NCI-H1092 treated with DMSO at 0.1 percent for 48 hours (cell line): ENCODE results near the gene RAET1E.
A peak's percentile ranks its signal among the peaks of the same experiment; 100 is the strongest.
"Not testable (repeated sequence)": the region's sequence is repeated elsewhere in the genome, so short reads cannot be mapped to it uniquely, and the experiment has no call there.

Experiments
- DNase-seq: peaks from one replicate; lab custom pipeline; 2025; lab: John Stamatoyannopoulos, UW

The RAET1E gene

DNA sequence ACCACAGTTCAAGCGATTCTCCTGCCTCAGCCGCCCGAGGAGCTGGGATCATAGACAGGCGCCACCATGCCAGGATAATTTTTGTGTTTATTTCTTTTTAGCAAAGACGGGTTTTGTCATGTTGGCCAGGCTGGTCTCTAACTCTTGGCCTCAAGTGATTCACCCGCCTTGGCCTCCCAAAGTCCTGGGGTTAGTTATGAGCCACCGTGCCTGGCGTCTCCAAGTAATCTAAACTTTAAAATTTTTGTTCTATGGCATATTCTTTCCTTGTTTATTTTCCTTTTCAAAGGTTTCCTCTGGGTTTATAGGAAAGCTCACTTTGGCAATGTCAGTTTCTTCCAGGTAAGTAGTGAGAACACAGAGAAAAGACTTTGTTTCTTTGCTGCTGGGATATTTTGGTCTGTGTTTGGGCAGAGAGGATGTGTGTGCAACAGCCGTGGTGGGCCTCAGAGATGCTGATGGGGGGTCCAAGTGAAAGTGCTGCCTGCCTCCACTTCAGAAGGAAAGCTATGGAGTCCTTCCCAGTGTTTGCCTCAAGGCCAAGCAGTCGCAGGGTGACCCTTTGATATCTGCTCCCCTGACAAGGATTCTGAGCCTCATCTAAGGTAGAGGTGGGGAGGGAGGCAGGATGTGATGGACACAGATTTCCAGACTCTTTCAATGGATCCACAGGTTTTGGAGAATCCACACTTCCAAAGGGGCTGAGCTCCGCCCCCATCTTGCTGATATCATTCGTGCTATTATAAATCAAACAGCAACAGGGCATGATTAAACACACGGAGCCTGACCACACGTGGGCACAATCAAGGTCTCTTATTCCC is 36.1 kb downstream of the RAET1E start:
- no peak for DNase-seq

DNA sequence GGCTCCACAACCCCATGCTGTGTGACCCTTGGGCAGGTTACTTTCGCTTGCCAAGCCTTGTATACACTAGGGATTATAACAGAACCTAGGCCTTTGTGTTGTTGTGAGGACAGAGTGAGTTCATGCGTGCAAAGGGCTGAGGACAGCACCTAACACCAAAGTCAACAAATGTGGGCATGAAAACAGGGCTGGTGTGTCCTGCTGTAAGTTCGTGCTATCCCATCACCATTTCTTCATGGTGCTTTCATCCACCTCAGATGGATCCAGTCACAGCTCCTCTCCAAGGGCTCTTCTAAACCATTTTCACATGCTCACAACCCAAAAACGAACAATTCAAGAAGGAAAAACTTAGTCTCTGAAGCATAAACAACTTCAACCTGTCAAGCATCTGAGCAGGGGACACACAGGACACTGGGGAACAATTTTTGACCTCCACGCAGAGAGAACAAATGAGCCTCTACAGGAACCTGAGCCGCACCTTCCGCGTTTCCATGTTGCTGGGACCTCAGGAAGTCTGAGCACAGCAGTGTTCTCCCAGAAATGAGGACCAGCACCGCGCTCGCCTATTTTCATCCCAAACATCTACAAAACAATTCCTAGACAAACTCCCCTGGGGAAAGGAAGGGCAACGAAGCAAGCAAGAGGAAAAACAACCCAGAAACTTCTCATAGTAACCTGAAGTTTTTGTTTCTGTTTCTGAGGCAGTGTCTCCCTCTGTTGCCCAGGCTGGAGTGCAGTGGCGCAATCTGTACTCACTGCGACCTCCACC is 36.9 kb downstream of the RAET1E start:
- DNase-seq: no peak

DNA sequence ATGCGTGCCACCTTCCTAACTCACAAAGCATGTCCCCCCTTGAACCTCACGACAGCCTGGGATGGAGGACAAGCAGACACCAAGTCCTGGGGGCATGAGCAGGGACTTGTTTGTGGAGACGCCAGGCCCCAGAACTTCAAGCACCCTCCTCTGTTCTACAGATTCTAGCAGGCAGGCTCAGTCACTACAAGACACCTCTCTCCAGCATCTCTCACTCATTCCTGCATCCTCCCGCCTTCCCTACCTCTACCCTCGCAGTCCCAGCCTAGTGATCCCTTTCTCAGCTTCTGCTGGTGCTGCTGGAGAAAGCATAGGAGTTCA is 37.4 kb downstream of the RAET1E start:
- no peak for DNase-seq

DNA sequence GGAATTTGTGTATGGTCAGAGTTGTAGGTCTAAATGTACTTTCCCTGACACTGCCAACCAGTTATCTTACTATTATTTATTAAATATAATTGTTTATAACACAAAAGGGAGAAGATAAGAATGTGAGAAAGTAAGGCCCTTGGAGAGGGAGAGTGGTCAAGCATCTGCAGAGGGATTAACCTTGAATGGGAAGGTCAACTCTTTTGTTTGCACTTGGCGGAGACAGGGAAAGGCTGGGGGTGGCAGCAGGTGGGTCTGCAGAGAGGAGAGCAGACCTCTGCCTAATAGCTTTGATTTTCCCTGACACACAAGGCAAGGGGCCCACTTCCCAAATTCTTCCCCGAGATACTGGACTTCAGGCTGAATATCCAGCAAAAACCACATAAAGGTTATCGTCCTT is 38.0 kb downstream of the RAET1E start:
- DNase-seq: no peak

DNA sequence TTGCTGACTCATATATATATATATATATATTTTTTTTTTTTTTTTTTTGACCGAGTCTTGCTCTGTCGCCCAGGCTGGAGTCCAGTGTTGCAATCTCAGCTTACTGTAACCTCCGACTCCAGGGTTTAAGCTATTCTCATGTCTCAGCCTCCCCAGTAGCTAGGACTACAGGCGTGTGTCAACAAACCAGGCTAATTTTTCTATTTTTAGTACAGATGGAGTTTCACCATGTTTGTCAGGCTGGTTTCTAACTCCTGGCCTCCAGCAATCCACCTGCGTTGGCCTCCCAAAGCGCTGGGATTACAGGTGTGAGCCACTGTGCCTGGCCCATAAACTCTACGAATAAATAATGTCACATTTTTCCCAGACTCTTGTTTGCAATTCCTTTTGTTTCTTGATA is 38.5 kb downstream of the RAET1E start:
- DNase-seq: no peak

DNA sequence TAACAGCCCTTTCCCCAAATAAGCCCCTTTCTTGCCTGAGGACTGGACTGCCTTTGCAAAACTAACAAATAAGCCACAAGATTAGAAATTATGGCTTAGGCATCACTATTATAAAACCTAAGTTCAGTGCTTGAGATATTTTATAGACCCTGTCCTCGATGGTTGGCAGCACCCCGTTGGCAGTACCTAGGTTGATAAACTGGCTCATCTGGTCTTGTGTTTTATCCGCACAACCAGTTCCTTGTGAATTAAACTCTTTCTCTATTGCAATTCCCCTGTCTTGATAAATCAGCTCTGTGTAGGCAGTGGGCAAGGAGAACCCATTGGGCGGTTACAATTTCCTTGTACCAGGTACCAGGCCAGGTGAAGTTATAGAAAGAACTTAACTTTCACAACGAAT is 40.4 kb downstream of the RAET1E start:
- DNase-seq: no peak

DNA sequence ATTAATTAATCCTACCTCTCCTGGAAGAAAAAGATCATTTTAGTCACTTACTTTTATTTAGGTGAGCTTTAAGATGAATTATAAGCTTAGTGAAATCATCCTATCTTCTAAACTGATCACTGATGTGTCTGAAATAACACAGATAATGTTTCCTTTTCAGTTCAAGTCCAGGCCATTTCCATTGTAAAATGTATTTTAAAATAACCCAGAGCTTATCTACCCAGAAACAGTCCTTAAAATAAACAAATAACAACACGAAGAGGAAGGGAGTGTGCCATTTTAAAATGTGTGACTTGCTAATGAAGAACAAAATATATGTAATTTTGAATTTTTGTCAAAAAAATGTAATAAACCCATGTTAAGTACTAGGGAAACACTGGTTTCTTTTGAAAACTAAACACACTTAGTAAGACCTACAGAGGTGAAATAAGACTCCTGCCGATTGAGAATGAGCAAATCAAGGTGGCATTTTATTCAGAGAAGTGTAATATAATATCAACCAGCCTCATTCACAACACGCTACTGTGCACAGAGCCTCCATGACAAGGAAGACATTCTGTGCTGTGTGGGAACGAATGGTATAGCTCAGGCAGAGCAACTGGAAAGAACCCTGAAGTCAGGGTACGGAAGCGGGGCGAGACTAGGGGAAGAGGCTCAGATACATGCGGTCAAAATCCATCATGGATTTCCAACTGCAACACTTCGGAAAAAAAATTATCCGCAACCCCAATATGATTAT is 41.5 kb downstream of the RAET1E start:
- no peak for DNase-seq

DNA sequence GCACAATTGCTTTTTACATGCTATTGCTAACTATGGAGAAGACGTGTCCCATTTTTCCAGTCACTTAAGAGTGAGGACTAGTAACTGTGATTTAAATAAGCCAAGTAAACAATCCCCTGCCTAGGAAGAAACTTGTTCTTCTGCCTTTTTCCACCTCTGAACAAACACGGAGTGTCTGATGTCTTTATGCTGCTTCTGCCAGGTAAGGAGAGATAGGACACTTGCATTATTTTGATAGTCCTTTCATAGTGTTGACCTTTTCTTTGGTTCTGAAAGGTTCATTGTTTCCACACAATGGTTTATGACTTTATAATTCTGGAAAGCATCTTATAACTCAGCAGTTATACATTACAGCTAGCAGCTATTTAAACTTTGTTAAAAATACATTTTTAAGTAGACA is 42.2 kb downstream of the RAET1E start:
- DNase-seq: no peak

DNA sequence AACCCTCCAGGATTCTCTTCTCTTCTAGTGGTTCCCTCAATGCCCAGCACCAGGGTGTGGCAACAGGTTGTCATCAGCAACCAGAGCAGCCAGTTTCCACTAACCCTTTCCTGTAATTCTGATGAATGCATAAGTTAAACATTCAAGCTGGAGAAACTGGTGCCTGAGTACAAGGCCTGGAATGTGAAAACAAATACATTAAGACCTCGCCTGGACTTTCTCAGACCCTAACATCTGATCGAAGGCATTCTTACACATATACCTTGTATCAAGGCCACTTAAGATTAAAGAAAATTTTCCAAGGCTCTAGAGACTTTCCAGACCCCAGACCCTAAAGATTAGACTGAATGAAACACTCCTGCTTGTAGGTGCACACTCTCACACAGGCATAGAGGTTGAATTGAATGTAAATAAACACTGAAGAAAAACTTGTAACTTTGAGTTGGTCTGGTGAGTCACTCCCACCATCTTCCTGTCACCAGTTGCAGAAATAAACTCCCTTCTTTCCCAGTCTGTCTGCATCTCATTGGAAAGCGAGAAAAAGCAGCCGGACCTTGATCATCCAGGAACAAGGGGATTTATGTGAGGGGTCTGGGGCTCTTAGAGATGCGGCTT is 42.8 kb downstream of the RAET1E start:
- no peak for DNase-seq

DNA sequence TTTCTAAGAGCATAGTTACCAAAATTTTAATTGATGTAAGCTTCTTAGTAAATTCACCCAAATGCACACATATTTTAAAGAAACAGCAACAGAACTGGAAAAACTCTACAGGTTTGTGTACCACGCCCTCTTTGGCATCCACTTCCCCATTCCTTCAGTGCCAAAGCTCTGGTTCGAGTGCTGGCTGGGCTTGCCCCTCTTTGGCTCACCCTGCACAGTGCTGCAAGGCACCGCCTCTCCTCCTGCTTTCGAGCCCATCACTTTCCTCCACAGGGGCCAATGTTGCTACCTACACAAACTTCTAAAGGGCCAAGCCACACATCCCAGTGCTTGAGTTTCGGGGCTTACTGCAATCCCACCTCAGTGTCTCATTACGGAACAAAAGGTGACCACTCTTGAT is 43.4 kb downstream of the RAET1E start:
- no peak for DNase-seq

DNA sequence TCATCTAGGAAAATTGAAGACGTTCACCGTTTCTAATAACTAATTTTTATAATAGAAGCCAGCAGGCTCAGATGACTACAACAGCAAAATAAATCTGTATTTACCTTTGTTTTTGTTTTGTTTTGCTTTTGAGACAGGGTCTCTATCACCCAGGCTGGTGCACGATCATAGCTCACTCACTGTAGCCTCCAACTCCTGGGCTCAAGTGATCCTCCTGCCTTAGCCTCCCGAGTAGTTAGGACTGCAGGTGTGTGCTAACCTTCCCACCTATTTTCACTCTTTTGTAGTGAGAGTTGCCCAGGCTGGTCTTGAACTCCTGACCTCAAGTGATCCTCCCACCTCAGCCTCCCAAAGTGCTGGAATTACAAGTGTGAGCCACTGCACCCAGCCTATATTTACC is 43.9 kb downstream of the RAET1E start:
- not testable (repeated sequence) for DNase-seq

DNA sequence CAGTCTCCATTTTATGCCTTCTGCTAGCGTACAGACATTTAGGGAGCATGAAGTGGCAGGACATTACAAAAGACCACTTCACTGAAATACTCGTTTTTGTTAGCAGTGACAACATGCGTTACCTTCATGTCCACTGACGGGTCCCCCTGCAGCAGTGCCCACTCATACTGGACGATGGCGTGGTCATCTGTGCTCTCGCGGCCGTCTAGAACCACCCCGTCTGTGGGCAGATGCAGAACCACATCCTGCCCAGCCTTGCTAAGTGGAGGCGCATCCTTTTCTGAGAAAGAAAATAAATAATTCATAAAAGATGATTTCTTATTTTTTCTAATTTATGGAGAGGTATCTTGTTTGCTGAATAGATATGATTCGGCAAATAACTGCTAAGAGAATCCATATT is 45.0 kb downstream of the RAET1E start:
- DNase-seq: no peak

DNA sequence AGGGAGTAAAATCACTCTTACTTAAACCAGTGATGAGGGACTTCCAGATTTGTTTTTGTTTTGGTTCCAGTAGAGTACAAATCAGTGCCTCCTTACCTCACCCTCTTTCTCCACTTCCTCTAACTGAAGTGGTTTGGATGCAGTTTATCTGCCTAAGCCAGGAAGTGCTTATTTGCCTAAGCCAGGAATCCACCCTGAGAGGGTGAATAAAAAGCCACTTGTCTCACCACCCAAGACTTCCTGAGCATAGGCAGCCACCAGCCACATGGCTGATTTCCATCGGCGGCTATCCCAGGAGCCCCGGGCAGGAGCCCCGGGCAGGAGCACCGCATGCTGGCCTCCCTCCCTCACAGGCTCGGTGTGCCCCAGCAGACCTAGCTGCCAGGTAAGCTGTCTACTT is 45.7 kb downstream of the RAET1E start:
- peak; percentile 5 for DNase-seq

DNA sequence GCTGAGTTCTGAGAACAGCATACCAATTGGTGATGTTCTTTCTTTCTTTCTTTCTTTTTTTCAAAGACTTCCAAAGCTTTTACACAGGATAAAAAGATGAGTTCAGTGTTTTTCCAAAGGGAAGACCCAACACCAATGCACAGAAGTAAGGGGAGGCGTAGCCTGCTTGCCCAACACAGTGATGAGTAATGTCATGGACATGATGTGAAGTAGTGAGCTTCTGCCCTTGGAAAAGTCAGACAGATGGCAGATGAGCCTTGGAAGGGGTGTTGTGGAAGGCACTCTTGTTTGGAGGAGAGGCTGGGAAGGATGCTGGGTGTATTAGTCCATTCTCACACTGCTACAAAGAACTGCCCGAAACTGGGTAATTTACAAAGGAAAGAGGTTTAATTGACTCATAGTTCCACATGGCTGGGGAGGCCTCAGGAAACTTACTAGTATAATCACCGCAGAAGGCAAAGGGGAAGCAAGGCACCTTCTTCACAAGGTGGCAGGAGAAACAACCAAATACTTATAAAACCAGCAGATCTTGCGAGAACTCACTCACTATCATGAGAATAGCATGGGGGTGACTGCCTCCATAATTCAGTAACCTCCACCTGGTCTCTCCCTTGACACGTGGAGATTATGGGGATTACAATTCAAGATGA is 46.3 kb downstream of the RAET1E start:
- no peak for DNase-seq

DNA sequence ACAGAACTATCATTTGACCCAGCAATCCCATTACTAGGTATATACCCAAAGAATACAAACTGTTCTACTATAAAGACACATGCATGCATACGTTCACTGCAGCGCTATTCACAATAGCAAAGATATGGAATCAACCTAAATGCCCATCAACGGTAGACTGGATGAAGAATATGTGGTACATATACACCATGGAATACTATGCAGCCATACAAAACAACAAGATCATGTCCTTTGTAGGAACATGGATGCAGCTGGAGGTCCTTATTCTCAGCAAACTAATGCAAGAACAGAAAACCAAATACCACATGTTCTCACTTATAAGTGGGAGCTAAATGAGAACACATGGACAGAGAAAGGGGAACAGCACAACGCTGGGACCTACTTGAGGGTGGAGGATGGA is 49.6 kb downstream of the RAET1E start:
- not testable (repeated sequence) for DNase-seq
